Activated naive CD8-positive, alpha-beta T cell (primary cell): ENCODE results near the gene MLLT3.

Source experiments
- H3K27ac Mint-ChIP-seq: one replicate; pipeline ENCODE4 v1.8.0; 2021; ENCODE audit warnings: mixed read lengths
- H3K27me3 Mint-ChIP-seq: one replicate; pipeline ENCODE4 v1.8.0; 2021; ENCODE audit warnings: mixed read lengths
- H3K36me3 Mint-ChIP-seq: one replicate; pipeline ENCODE4 v1.8.0; 2021; ENCODE audit warnings: mixed read lengths
- H3K4me1 Mint-ChIP-seq: one replicate; pipeline ENCODE4 v1.8.0; 2021; ENCODE audit warnings: low read depth, mixed read lengths
- H3K4me3 Mint-ChIP-seq: one replicate; pipeline ENCODE4 v1.8.0; 2021; ENCODE audit warnings: mild to moderate bottlenecking, mixed read lengths
- H3K9me3 Mint-ChIP-seq: one replicate; pipeline ENCODE4 v1.8.0; 2021; ENCODE audit warnings: low read depth, mixed read lengths

Gene MLLT3

GRCh38 chr9:20391208-20391607 lies 231.1 kb downstream of the MLLT3 start:
- Mint-ChIP-seq H3K36me3 (peaks cover 32% of the 10 kb centered on the region), H3K4me3 (no peak overlapping the region), H3K27ac (no peak overlapping the region), H3K27me3 (no peaks in the 10 kb centered on the region), H3K9me3 (peaks cover 7% of the 10 kb centered on the region), H3K4me1 (peaks cover 29% of the 10 kb centered on the region)

- Mint-ChIP-seq H3K27me3 (no peaks in the 10 kb centered on the region), H3K4me1 (peaks cover 24% of the 10 kb centered on the region), H3K27ac (peak overlapping the region; percentile 1), H3K4me3 (no peak overlapping the region), H3K36me3 (peaks cover 33% of the 10 kb centered on the region), H3K9me3 (peaks cover 7% of the 10 kb centered on the region)
Measured at GRCh38 chr9:20390400-20390799, 231.9 kb downstream of the MLLT3 start.

GRCh38 chr9:20387062-20387461 lies 235.2 kb downstream of the MLLT3 start:
- Mint-ChIP-seq H3K27me3 (no peaks in the 10 kb centered on the region), H3K4me1 (peaks cover 34% of the 10 kb centered on the region), H3K4me3 (no peak overlapping the region), H3K9me3 (peaks cover 7% of the 10 kb centered on the region), H3K36me3 (peaks cover 22% of the 10 kb centered on the region), H3K27ac (no peak overlapping the region)

GRCh38 chr9:20384642-20385041 lies 237.7 kb downstream of the MLLT3 start:
- Mint-ChIP-seq H3K27ac (no peak overlapping the region), H3K27me3 (no peaks in the 10 kb centered on the region), H3K9me3 (peaks cover 7% of the 10 kb centered on the region), H3K36me3 (peaks cover 19% of the 10 kb centered on the region), H3K4me3 (no peak overlapping the region), H3K4me1 (peaks cover 39% of the 10 kb centered on the region)

- no peaks in the 10 kb centered on the region for H3K27me3 Mint-ChIP-seq
- H3K36me3 Mint-ChIP-seq = peaks cover 12% of the 10 kb centered on the region
- peak overlapping the region; percentile 42 for H3K27ac Mint-ChIP-seq
- H3K4me3 Mint-ChIP-seq = no peak overlapping the region
- H3K9me3 Mint-ChIP-seq = no peaks in the 10 kb centered on the region
- H3K4me1 Mint-ChIP-seq = peaks cover 54% of the 10 kb centered on the region
Measured at GRCh38 chr9:20382460-20383071, 239.7 kb downstream of the MLLT3 start.

GRCh38 chr9:20380546-20380945 lies 241.8 kb downstream of the MLLT3 start:
- H3K36me3 Mint-ChIP-seq = peaks cover 12% of the 10 kb centered on the region
- H3K4me1 Mint-ChIP-seq = peaks cover 67% of the 10 kb centered on the region
- no peaks in the 10 kb centered on the region for H3K9me3 Mint-ChIP-seq
- no peak overlapping the region for H3K27ac Mint-ChIP-seq
- no peak overlapping the region for H3K4me3 Mint-ChIP-seq
- H3K27me3 Mint-ChIP-seq = no peaks in the 10 kb centered on the region

GRCh38 chr9:20379804-20380225 lies 242.5 kb downstream of the MLLT3 start:
- H3K9me3 Mint-ChIP-seq = no peaks in the 10 kb centered on the region
- H3K27ac Mint-ChIP-seq = peak overlapping the region; percentile 48
- no peaks in the 10 kb centered on the region for H3K27me3 Mint-ChIP-seq
- peaks cover 68% of the 10 kb centered on the region for H3K4me1 Mint-ChIP-seq
- H3K4me3 Mint-ChIP-seq = no peak overlapping the region
- peaks cover 13% of the 10 kb centered on the region for H3K36me3 Mint-ChIP-seq

GRCh38 chr9:20378851-20379250 lies 243.4 kb downstream of the MLLT3 start:
- Mint-ChIP-seq H3K9me3 (no peaks in the 10 kb centered on the region), H3K4me3 (no peak overlapping the region), H3K27ac (no peak overlapping the region), H3K4me1 (peaks cover 66% of the 10 kb centered on the region), H3K36me3 (peaks cover 13% of the 10 kb centered on the region), H3K27me3 (no peaks in the 10 kb centered on the region)

GRCh38 chr9:20377790-20378189 lies 244.5 kb downstream of the MLLT3 start:
- H3K4me1 Mint-ChIP-seq = peaks cover 68% of the 10 kb centered on the region
- no peaks in the 10 kb centered on the region for H3K9me3 Mint-ChIP-seq
- no peak overlapping the region for H3K4me3 Mint-ChIP-seq
- peaks cover 13% of the 10 kb centered on the region for H3K36me3 Mint-ChIP-seq
- no peaks in the 10 kb centered on the region for H3K27me3 Mint-ChIP-seq
- H3K27ac Mint-ChIP-seq = peak overlapping the region; percentile 42

GRCh38 chr9:20376731-20377375 lies 245.4 kb downstream of the MLLT3 start:
- peaks cover 14% of the 10 kb centered on the region for H3K36me3 Mint-ChIP-seq
- peaks cover 64% of the 10 kb centered on the region for H3K4me1 Mint-ChIP-seq
- H3K27ac Mint-ChIP-seq = peak overlapping the region; percentile 62
- no peaks in the 10 kb centered on the region for H3K27me3 Mint-ChIP-seq
- peak overlapping the region; percentile 48 for H3K4me3 Mint-ChIP-seq
- no peaks in the 10 kb centered on the region for H3K9me3 Mint-ChIP-seq

GRCh38 chr9:20376042-20376441 lies 246.3 kb downstream of the MLLT3 start:
- peaks cover 16% of the 10 kb centered on the region for H3K36me3 Mint-ChIP-seq

GRCh38 chr9:20373263-20373662 lies 249.0 kb downstream of the MLLT3 start:
- Mint-ChIP-seq H3K4me1 (peaks cover 82% of the 10 kb centered on the region), H3K9me3 (no peaks in the 10 kb centered on the region), H3K36me3 (peaks cover 13% of the 10 kb centered on the region), H3K27me3 (no peaks in the 10 kb centered on the region), H3K4me3 (no peak overlapping the region), H3K27ac (peak overlapping the region; percentile 66)

More at GRCh38 chr9:20376042-20376441, 246.3 kb downstream of the MLLT3 start:
- Mint-ChIP-seq H3K4me3 (no peak overlapping the region), H3K4me1 (peaks cover 72% of the 10 kb centered on the region), H3K9me3 (no peaks in the 10 kb centered on the region), H3K27me3 (no peaks in the 10 kb centered on the region), H3K27ac (peak overlapping the region; percentile 61)

GRCh38 chr9:20369391-20369790 lies 252.9 kb downstream of the MLLT3 start:
- peaks cover 12% of the 10 kb centered on the region for H3K36me3 Mint-ChIP-seq
- H3K9me3 Mint-ChIP-seq = no peaks in the 10 kb centered on the region
- H3K27me3 Mint-ChIP-seq = no peaks in the 10 kb centered on the region
- peaks cover 61% of the 10 kb centered on the region for H3K4me1 Mint-ChIP-seq
- no peak overlapping the region for H3K4me3 Mint-ChIP-seq
- H3K27ac Mint-ChIP-seq = no peak overlapping the region

GRCh38 chr9:20367855-20368254 lies 254.4 kb downstream of the MLLT3 start:
- Mint-ChIP-seq H3K27ac (no peak overlapping the region), H3K9me3 (no peaks in the 10 kb centered on the region), H3K27me3 (no peaks in the 10 kb centered on the region), H3K4me1 (peaks cover 54% of the 10 kb centered on the region), H3K4me3 (no peak overlapping the region), H3K36me3 (peaks cover 15% of the 10 kb centered on the region)

GRCh38 chr9:20364959-20365358 lies 257.3 kb downstream of the MLLT3 start:
- Mint-ChIP-seq H3K27me3 (no peaks in the 10 kb centered on the region), H3K9me3 (no peaks in the 10 kb centered on the region), H3K27ac (no peak overlapping the region), H3K4me1 (peaks cover 60% of the 10 kb centered on the region), H3K4me3 (no peak overlapping the region), H3K36me3 (peaks cover 30% of the 10 kb centered on the region)

- Mint-ChIP-seq H3K36me3 (peaks cover 36% of the 10 kb centered on the region), H3K27ac (peak overlapping the region; percentile 22), H3K4me1 (peaks cover 60% of the 10 kb centered on the region), H3K4me3 (no peak overlapping the region), H3K27me3 (no peaks in the 10 kb centered on the region), H3K9me3 (no peaks in the 10 kb centered on the region)
Measured at GRCh38 chr9:20363233-20363632, 259.1 kb downstream of the MLLT3 start.
